Duodenal mucosa (tissue), 2 donors: Measurements from ENCODE around the gene ZNF484.
"Not testable (repeated sequence)": the region's sequence is repeated elsewhere in the genome, so short reads cannot be mapped to it uniquely, and the experiment has no call there.

Experiments
- H3K27ac ChIP-seq: one replicate; pipeline ENCODE4 v1.7.0; 2013; ENCODE audit warnings: low read depth, low read length
- H3K27me3 ChIP-seq, 2 donors: one replicate each; pipeline ENCODE4 v1.7.0; 2013; ENCODE audit warnings: low read length in 2 of 2, control low read depth in 1 of 2; ENCODE audit not compliant: insufficient read depth in 2 of 2, control insufficient read depth in 1 of 2
- H3K36me3 ChIP-seq, 2 donors: one replicate each; pipeline ENCODE4 v1.7.0; 2013; ENCODE audit warnings: low read length in 2 of 2, control low read depth in 1 of 2; ENCODE audit not compliant: insufficient read depth in 2 of 2, control insufficient read depth in 1 of 2
- H3K4me1 ChIP-seq, 2 donors: one replicate each; pipeline ENCODE4 v1.7.0; 2013; ENCODE audit warnings: low read length in 2 of 2, control low read depth in 1 of 2; ENCODE audit not compliant: insufficient read depth in 2 of 2, control insufficient read depth in 1 of 2
- H3K4me3 ChIP-seq, 2 donors: one replicate each; pipeline ENCODE4 v1.7.0; 2013; ENCODE audit warnings: low read length in 2 of 2, low read depth in 1 of 2
- H3K9ac ChIP-seq, 2 donors: one replicate each; pipeline ENCODE4 v1.7.0; 2013; ENCODE audit warnings: low read length in 2 of 2, low read depth in 1 of 2
- H3K9me3 ChIP-seq, 2 donors: one replicate each; pipeline ENCODE4 v1.7.0; 2013; ENCODE audit warnings: low read length in 2 of 2, control low read depth in 1 of 2; ENCODE audit not compliant: control insufficient read depth in 1 of 2

ZNF484 gene

GRCh38 chr9:92877531-92878430, at the start of gene ZNF484:
Gene ZNF484, minus strand, starts transcription at chr9:92878038. Its CDS starts 3,009 bp downstream, at chr9:92875029.
- peak within 1 kb of the TSS; percentile 37 for H3K27ac ChIP-seq
- H3K9me3 ChIP-seq, result no peaks in the 10 kb centered on the region
- no peaks in the 10 kb centered on the region for H3K36me3 ChIP-seq
- peak within 1 kb of the TSS; percentile 79 to 82 for H3K4me3 ChIP-seq
- H3K9ac ChIP-seq, result peak within 1 kb of the TSS; percentile 77 to 81
- H3K4me1 ChIP-seq, result peaks cover 0 to 4% of the 10 kb centered on the region in 2 donors
- no peaks in the 10 kb centered on the region for H3K27me3 ChIP-seq

- no peak overlapping the region for H3K9ac ChIP-seq
- H3K27ac ChIP-seq, result no peak overlapping the region
- no peaks in the 10 kb centered on the region for H3K27me3 ChIP-seq
- no peaks in the 10 kb centered on the region for H3K4me1 ChIP-seq
- H3K36me3 ChIP-seq, result no peaks in the 10 kb centered on the region
- H3K4me3 ChIP-seq, result no peak overlapping the region
- no peaks in the 10 kb centered on the region for H3K9me3 ChIP-seq
Measured at GRCh38 chr9:92920437-92920836, 42.6 kb upstream of the ZNF484 start.

GRCh38 chr9:92917176-92917800, 39.5 kb upstream of the ZNF484 start:
- H3K4me1 ChIP-seq, result no peaks in the 10 kb centered on the region
- H3K27ac ChIP-seq, result no peak overlapping the region
- no peaks in the 10 kb centered on the region for H3K36me3 ChIP-seq
- H3K4me3 ChIP-seq, result no peak overlapping the region
- H3K9me3 ChIP-seq, result no peaks in the 10 kb centered on the region
- peaks cover 0 to under 1% of the 10 kb centered on the region in 2 donors for H3K27me3 ChIP-seq
- H3K9ac ChIP-seq, result no peak overlapping the region

- no peaks in the 10 kb centered on the region for H3K36me3 ChIP-seq
- no peak overlapping the region for H3K9ac ChIP-seq
- H3K9me3 ChIP-seq, result no peaks in the 10 kb centered on the region
- H3K27ac ChIP-seq, result no peak overlapping the region
- no peak overlapping the region for H3K4me3 ChIP-seq
- peaks cover 4 to 5% of the 10 kb centered on the region in 2 donors for H3K27me3 ChIP-seq
- peaks cover 0 to 8% of the 10 kb centered on the region in 2 donors for H3K4me1 ChIP-seq
Measured at GRCh38 chr9:92911511-92912475, 34.0 kb upstream of the ZNF484 start.

- H3K9me3 ChIP-seq, H3K36me3 ChIP-seq, H3K9ac ChIP-seq, H3K27ac ChIP-seq, H3K27me3 ChIP-seq, H3K4me3 ChIP-seq, H3K4me1 ChIP-seq: not testable (repeated sequence)
Measured at GRCh38 chr9:92905137-92905536, 27.3 kb upstream of the ZNF484 start.

GRCh38 chr9:92897323-92897722, 19.5 kb upstream of the ZNF484 start:
- Histone ChIP-seq H3K9ac (no peak overlapping the region), H3K27me3 (no peaks in the 10 kb centered on the region), H3K4me3 (no peak overlapping the region), H3K9me3 (no peaks in the 10 kb centered on the region), H3K36me3 (no peaks in the 10 kb centered on the region), H3K27ac (no peak overlapping the region), H3K4me1 (no peaks in the 10 kb centered on the region)

- Histone ChIP-seq H3K4me3 (no peak overlapping the region), H3K9me3 (no peaks in the 10 kb centered on the region), H3K27ac (no peak overlapping the region), H3K36me3 (no peaks in the 10 kb centered on the region), H3K4me1 (no peaks in the 10 kb centered on the region), H3K27me3 (no peaks in the 10 kb centered on the region), H3K9ac (no peak overlapping the region)
Measured at GRCh38 chr9:92895812-92896436, 18.1 kb upstream of the ZNF484 start.

- no peaks in the 10 kb centered on the region for H3K4me1 ChIP-seq
- no peak overlapping the region for H3K4me3 ChIP-seq
- H3K9me3 ChIP-seq, result no peaks in the 10 kb centered on the region
- no peak overlapping the region for H3K9ac ChIP-seq
- no peaks in the 10 kb centered on the region for H3K36me3 ChIP-seq
- H3K27me3 ChIP-seq, result no peaks in the 10 kb centered on the region
- H3K27ac ChIP-seq, result no peak overlapping the region
Measured at GRCh38 chr9:92894711-92895362, 17.0 kb upstream of the ZNF484 start.

GRCh38 chr9:92893916-92894610, 16.2 kb upstream of the ZNF484 start:
- H3K4me3 ChIP-seq, H3K9me3 ChIP-seq, H3K9ac ChIP-seq, H3K4me1 ChIP-seq, H3K36me3 ChIP-seq, H3K27me3 ChIP-seq, H3K27ac ChIP-seq: not testable (repeated sequence)
